COLO668 (cell line): Measurements from ENCODE around the gene PHLPP1.
"Not testable (repeated sequence)": the region's sequence is repeated elsewhere in the genome, so short reads cannot be mapped to it uniquely, and the experiment has no call there.

Experiments
- DNase-seq: peaks from one replicate; lab custom pipeline; 2025; ENCODE audit not compliant: unreplicated experiment; lab: John Stamatoyannopoulos, UW

Gene PHLPP1

DNA sequence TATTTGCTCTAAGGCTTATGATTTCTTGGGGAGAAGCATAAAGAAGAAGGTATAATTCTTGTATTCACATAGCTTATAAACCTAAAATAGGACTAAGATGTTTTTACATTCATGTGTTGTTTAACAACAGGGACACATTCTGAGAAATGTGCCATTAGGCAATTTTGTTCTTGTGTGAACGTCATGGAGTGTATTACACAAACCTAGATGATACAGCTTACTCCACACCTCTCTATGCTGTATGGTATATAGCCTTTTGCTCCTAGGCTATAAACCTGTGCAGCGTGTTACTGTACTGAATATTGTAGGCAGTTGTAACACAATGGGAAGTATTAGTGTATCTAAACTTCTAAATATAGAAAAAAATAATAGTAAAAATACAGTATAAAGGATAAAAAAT lies 92.1 kb downstream of the PHLPP1 start:
- no peak for DNase-seq

DNA sequence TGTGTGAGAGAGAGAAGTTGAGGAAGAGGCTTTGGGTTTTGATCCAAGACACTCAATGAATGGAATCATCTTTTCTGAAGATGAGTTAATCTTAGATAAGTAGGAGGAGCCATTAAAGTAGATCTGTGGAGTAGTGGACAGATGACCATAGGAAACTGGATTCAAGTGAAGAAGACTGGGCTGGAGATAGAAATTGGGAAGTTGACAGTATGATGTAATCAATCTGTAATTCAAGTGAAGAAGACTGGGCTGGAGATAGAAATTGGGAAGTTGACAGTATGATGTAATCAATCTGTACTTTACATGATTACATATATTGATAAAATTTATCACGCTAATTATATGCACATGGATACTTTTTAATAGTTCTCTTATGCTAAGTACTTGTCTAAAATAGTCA lies 92.8 kb downstream of the PHLPP1 start:
- no peak for DNase-seq

GRCh38 chr18:62809445-62809844 lies 94.1 kb downstream of the PHLPP1 start:
- not testable (repeated sequence) for DNase-seq

- DNase-seq, result no peak
These were observed 94.6 kb downstream of the PHLPP1 start for GRCh38 chr18:62809900-62810299.

DNA sequence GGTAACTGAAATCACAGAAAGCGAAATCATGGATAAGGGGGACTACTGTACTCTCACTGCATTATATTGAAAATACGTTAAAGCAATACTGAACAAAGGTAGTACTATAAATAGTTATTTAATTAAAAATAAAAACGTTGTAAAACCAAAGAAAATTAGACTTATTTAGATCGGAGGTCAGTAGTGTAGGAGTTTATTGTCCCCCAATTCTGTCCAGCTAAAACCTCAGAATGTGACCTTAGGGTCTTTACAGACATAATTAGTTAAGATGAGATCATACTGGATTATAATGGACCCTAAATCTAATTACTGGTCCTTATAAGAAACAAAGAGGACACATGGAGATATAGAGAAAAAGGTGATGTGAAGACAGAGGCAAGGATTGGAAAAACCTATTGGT lies 95.3 kb downstream of the PHLPP1 start:
- DNase-seq, result no peak

DNA sequence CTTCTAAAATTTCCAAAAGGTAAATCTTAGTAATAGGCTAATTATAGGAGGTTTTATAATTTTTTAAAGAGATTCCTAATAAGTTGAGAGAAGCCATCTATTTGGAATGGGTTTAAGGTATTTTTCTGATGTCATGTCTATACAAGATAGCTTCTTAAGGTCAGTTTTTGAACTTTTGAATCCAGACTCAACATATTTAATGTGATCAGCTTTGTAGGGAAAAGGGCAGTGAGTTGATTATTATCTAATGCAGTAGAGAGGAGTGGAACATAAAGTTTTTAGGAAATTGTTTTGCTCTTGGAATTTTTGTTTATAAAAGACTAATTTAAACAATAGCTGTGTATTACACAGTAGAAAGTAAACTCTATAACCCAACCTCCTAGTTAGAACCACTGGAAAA lies 96.3 kb downstream of the PHLPP1 start:
- no peak for DNase-seq

GRCh38 chr18:62812242-62812641 lies 96.9 kb downstream of the PHLPP1 start:
- DNase-seq, result no peak

DNA sequence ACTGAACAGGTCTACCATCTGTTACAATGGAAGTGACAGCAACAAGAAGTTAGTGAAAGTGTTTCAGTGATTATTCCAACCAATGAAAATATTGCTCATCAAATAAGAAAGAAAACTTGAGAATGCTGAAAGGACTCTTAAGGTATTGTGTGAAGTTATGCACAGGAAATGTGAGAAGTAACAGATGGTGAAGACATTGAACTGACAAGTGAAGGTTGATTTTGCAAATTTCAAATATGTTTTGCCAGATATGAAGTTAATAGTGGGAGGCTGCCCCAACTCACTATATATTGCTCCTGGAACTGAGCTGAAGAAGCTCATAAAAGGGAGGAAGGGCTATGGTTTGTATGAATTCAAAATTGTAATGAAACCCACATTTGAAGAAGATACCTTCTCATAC lies 97.5 kb downstream of the PHLPP1 start:
- no peak for DNase-seq

DNA sequence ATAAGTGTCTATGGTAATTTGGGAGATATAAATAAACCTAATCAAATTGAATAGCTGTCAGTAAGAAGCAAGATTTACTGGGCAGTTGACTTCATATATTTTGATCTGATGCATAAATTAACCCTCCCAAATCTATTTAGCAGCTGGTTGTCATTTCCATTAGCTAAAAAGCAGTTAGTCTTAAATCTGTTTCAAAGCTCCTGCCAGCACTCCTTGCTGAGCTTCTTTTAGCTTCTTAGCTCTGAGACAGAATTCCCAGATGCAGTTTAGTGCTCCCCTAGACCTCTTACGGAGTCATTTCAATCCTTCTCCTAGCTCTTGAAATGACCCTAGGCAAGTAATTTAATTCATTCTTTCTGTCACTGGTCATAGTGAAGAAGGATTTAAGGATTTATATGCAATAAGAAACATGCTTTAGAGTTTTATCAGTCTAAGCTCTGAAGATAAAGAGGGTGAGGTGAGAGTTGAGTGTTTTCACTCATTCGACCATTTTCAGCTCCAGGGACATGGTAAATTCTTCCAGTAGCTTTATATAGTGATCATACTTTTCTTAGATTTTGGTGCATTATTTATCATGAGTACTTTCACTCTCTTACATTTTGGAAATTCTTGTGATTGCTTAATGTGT lies 98.9 kb downstream of the PHLPP1 start:
- DNase-seq, result no peak

GRCh38 chr18:62825382-62825781 lies 110.0 kb downstream of the PHLPP1 start:
- no peak for DNase-seq

DNA sequence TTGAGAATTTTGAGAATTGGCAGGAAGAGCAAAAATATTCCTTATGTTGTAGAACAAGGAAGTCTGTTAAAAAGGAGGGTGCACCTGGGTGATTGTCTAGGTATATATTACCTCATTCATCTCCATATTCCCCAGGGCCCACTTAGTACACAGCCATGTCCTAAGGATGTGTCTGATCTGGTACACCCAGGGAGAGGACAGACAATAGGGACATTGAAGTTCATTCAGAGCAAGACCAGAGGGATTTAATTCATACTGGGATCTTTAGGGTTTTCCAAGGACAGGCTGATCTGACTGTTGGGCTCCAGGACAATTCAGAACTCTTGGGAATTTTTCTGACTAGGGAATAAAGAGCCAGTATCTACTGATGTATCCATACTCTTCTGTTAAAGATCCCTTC lies 112.1 kb downstream of the PHLPP1 start:
- DNase-seq, result peak; percentile 11

DNA sequence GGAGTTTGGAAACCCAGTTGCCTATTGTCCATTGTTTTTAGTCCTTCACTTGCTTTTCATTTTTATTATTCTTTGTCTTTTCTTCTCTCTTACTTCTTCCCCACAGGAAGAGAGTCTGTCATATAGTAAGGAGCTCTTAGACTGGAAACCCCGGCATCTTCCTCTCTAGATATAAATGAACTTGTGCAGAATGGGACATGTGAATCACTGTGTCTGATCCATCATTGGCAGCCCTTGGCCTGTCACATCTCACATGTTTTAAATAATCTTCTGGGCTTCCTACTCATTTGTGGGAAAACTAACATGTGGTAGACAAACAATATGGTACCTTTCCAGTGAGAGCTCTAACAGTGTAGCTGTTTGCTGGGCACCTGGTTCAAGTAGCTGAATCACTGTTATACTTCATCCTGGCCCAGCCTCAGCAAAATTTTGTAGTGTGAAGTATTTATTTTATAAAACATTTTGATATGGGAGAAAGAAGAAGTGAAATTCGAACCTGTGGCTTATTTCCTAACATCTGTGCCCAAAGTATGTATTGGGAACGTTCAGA lies 112.8 kb downstream of the PHLPP1 start:
- no peak for DNase-seq

DNA sequence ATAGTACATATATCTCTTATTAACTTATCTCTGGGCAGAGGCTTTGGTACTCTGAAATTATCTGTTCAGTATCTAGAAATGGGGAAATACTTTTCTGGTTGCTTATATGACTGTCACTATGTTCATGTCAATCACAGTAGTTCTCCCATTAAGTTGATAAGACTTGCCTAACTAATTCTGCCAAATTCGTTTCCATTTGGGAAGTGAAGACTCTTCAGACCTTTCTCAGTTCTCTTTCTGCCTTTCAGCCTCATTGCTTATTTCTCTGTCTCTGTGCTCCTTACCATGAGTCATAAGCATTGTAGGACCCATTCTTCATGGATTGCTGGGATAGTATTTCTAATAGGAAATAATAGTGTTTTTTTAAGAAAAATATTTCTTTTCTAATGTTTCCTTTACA lies 113.5 kb downstream of the PHLPP1 start:
- no peak for DNase-seq

GRCh38 chr18:62829936-62830335 lies 114.6 kb downstream of the PHLPP1 start:
- no peak for DNase-seq

DNA sequence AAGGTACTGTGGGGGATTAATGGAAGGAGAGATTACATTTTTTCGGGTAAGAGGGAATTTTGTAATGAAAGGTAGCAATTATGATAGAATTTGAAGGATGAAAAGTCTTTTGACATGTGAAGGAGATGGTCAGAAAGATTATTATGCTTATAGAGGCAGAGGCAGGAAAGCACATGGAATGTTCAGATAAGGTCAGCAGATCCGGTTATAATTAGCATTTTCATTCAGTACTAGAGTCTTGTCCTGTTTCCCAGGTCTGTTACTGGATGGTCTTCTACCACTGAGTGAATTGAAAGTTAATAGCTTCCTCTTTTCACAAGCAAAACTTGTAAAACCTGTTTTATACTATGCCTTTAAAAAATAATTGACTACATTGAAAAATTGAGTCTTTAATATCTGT lies 116.9 kb downstream of the PHLPP1 start:
- no peak for DNase-seq

DNA sequence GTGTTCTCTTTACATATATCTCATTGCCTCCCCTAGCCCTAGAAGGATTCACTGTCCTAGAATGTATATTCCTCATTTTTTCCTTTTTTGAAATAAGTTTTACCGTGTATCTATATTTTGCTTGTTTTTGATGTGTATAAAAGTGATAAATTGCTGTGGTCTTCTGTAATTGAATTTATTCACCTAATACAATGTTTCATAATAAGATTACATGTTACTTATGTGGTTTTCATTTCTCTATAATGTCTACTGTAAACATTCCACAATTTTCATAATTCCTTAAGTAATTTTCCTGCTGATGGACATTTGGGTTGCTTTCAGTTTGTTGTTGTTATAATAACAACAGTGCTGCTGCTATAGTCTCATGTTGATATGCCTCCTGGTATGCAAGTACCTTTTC lies 118.2 kb downstream of the PHLPP1 start:
- DNase-seq, result no peak

DNA sequence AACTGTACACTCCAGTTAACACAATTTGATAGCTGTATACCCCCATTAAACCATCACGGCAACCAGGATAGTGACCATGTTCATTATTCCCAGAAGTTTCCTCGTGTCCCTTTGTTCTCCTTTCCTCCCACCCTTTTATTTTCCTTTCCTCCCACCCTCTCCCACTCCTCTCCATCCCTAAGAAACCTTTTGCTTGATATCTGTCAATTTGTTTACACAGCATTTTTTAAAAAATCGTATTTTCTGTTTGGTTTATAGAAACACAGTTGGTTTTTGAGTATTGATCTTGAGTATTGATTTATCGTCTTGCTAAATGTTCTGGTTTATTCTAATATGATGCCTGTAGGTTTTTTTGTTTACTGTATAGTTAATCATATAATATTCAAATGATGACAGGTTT lies 119.4 kb downstream of the PHLPP1 start:
- DNase-seq, result no peak

DNA sequence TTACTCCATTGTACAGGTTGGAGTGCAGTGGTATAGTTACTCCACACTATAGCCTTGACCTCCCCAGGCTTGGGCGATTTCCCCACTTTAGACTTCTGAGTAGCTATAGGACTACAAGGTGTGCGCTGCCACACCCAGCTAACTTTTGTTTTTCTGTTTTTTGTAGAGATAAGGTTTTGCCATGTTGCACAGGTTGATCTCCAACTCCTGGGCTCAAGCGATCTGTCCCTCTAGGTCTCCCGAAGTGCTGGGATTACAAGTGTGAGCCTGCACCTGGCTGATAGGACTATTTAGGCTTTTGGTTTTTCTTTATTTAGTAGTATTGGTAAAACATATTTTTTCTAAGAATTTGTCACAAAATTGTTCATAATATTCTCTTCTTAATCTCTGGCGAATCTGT lies 121.7 kb downstream of the PHLPP1 start:
- DNase-seq, result no peak

- DNase-seq, result no peak
These were observed 123.2 kb downstream of the PHLPP1 start for GRCh38 chr18:62838475-62839098.

- no peak for DNase-seq
These were observed 124.8 kb downstream of the PHLPP1 start for GRCh38 chr18:62839874-62840713.

- no peak for DNase-seq
These were observed 126.1 kb downstream of the PHLPP1 start for GRCh38 chr18:62841405-62841804.

DNA sequence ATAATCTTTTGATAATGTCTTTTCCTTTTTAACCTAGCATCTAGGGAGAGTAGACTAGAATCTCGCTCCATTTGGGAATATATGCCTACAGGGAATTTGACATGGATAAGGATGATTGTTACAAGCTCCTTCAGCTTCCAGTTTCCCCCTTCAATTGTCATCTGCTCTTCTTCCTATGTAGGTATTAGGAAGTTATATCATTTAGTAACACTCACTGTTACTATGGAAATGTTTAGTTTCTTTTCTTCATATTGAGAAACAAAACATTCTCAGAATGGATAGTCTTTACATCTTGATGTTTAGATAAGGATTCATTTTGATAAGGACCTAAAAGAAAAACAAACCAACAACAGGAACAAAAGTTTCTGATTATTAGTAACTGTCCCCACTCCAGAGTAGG lies 127.6 kb downstream of the PHLPP1 start:
- DNase-seq, result no peak
